GM18520 (cell line): ENCODE measurements around the gene SACM1L.

Experiments used
- ATAC-seq: cut with Tn5 transposase; IDR thresholded peaks from one replicate; pipeline ENCODE4 v1.9.1; 2021; ENCODE audit not compliant: unreplicated experiment

The SACM1L gene

DNA sequence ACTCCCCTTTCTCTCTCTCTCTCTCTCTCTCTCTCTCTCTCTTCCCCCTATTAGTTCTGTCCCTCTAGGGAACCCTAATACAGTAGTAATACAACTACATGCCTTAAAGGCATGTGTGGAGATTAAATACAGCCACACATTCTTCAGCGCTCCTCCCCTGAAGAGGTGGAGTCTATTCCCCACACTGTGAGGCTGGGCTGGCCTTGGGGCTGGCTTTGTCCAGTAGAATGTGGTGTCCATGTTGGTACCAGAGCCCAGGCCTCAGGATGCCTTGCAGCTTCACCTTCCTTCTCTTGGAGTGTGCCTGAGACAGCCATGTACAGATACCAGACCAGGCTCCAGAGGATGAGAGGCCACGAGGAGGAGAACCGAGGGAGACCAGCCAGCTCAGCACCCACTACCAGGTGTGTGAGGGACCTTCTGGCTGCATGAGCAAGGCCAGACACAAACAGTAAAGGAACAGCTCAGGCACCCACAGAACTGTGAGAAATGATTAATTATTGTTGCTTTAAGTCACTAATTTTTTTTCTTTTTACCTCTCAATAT is 96.5 kb downstream of the SACM1L start:
- ATAC-seq = no peak

DNA sequence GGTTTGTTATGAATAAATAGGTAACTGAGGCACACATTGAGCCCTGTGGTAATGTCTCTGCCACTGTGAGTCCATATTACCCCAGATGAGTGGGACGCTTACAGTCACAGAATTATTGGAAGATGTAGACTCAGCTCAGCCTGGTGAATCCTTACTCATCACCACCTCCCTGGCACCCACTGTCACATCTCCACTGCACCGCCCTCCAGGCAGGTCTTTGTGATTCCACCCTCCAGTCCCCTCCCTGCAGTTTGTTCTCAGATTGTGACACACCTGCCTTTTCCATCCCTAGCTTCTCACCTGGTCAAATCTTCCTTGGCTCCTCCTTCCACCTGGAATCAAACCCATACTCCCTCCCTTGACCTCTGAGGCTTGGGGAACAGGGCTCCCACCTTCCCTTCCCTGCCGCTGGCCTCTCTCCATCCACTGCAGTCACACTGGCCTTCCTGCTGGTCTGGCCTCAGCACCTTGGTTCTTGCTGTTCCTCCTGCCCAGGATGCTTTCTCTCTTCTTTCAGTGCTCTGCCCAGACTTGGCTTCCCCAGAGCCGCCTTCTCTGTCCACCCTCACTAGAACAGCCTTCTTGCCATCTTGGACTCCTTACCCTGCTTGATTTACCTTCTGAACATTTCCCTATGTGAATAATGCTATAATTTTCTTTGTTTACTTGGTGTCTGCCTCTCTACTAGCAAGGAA is 97.8 kb downstream of the SACM1L start:
- no peak for ATAC-seq

DNA sequence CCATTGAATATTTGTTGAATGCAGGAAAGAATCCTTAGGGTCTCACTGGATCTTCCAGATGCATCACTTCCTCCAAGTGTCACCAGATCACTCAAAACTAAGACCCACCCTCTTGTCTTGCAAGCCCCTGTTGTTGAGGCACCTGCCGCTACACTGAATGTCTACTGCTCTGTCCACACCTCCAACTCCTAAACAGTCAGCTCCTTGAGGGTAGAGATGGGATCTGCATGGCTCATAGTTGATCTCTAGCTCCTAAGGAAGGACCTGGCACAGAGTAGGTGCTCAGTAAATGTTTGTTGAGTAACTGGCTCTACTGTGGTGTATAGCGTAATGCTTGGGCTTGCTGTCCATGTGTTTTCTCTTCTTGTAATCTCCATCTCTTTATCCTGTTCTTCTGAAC is 98.4 kb downstream of the SACM1L start:
- ATAC-seq = no peak

DNA sequence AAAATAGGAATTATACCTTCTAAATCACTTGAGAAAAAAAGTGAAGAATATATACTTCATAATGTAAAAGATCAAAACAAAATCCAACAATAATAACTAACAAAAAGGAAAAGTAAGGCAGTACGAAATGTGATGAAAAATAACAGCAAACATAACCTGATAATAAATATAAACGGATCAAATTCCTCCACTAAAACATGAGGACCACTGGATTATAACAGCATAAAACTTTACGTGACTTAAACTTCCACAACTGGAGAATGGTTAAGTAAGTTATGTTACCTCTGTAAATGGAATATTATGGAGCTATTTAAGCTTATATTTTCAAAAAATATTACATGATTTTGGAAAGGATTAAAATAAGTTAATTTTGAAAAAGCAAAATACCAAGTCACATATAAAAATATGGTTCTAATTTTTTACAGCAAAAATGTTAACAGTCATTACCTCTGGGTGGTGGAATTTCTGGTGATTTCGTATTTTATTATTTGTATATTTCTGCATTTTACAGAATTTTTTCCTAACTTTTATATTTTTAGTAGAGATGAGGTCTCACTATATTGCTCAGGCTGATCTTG is 100.1 kb downstream of the SACM1L start:
- no peak for ATAC-seq

DNA sequence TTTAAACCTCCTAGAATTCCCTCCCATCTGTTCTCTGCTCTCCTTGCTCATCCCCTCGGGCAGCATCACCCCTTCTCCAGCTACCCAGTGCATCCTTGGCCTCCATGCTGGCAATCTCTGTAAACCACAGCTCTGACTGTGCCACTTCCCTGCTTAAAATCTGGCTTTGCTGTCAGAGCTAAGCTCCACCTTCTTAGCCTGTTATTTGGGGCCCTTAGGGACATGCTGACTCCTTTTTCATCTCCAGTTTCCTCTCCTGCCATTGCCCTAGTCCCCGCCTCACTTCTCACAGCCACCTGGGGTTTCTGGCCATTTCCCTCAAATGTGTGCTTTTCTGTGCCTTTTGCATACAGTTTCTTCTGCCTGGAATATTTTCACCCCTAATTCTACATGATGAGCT is 101.4 kb downstream of the SACM1L start:
- ATAC-seq = no peak

DNA sequence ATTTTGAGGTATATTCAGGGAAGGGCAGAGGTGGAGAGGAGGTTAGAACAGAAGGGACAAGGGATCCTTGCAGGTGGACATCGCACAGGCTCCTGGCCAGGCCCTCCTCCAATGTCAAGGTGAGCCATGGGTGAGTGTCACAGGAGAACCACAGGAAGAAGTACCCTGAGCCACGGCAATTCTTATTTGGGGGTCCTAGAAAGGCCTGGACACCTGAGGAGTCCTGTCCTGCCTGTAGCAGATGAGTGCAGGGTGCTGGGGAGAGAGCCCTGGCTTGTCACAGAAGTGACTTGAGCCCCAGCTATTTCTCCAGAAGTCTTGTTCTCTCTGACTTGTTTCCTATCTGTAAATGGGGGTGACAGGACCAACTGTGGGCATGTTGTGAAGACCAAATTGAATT is 102.8 kb downstream of the SACM1L start:
- no peak for ATAC-seq

DNA sequence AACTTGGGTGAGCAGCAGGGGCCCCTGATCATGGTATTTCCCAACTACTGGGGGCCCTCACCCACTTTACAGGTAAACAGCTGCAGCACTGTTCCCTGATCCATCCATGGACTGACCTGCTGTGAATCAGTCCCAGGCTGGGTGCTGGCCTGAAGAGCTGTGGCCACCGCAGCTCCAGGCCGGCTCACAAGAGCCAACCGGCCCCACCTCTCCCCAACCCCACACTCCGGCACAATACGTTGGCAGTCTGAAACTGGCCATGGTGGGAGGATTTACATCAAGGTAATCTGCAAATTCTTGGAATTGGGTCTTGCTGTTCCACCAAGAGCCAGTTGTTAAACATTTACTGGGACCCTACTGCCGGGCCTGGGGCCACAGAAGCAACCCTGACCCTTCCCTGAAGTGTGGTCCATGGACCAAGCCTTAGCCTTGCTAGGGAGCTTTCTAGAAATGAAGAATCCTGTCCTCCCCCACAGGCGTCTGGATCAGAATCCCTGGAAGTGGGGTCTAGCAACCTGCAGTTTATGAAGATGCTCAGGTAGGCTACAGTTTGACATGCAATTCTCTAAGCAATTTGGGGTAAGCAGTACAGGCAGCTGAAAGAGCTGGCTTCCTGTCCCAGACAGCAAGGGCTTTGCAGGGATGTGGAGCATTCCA is 103.4 kb downstream of the SACM1L start:
- no peak for ATAC-seq

DNA sequence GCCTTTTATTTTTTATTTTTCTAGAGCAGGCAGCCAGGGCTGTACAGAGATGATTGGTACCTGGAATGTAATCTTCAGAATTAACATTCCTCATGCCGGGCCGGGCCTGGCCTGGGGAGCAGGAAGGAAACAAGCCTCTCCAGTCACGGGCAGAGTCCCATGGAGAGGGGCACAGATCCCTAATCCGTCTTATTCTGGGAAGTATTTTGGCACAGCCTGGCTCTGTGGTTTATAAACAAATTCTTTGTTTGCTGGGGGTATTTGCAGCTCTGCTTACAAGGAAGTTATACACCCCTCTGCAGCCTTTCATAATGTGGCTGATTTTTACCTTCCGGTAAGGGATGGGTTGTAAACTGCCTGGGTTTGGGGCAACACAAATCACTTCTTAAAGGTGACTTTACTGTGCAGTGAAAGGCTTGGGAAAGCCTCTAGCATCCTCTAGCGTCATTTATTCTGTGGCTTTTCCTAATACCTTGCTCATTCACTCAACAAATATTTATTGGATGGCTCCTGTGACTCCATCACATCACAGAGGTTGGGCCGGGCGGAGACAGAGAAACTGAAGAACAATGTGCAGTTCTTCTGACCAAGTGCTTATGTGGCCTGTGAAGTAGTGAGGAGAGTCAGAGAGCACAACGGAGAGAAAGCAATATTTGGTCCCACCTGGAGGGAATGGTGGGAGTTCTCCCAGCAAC is 104.4 kb downstream of the SACM1L start:
- ATAC-seq = no peak

DNA sequence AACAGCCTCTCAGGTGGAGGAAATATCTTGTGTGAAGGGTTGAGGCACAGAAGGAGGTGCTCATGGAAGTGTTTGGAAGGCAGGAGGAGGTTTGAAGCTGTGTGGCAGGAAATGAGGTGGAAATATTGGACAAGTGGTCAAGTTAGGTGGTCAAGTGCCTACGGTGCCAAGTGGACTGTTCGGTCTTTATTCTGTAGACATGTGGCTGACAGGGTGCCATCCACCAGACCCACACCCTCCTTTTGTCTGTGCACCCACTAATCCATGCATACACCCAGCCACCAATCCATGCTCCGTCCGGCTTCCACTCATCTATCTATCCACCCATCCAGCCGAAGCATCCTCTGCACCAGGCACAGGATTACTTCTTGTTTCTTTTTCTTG is 105.0 kb downstream of the SACM1L start:
- no peak for ATAC-seq

DNA sequence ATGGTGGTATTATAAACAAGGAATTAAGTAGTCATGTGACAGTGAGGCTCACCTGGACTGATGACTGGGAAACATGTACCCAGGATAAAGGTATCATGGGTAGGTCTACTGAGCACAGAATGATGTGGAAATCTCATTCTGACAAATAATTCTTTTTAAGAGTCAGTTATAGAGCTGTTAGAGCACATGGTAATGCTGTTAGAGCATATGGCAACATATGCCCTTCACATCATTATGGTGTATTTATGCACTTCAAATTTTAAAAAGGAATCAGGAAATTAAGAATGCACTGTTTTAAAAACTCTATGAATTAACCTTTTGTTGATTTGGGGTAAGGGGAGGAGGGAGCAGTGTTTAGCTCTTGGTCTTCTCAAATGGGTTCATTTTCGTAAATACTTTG is 105.5 kb downstream of the SACM1L start:
- ATAC-seq = no peak
